Measurements from ENCODE around the gene G6PC3. TPM values are rescaled to one million over a fixed set of nuclear protein-coding genes. Genes with fewer than 3 reads are reported as not detected.
"Not testable (repeated sequence)": the region's sequence is repeated elsewhere in the genome, so short reads cannot be mapped to it uniquely, and the experiment has no call there.

Gene G6PC3
- total RNA-seq, 1 donor from 2014 or later, result 11.4 TPM

DNA sequence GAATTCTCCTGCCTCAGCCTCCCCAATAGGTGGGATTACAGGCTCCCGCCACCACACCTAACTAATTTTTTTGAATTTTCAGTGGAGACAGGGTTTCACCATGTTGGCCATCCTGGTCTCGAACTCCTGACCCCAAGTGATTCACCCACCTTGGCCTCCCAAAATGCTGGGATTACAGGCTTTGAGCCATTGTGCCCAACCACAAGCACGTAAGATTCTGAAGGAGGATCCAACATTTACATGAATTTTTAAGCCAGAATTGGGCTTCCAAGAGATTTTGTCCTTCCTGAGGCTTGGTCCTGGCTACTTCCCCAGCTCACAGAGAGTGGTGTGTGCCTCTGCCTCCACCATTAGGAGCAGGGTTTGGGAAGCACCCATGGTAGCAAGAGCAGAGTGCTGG is 11.1 kb downstream of the G6PC3 start:
- DNase-seq (ENCODE audit: low spot score in 2 of 2) (no peak), FAIRE-seq (no peak)

DNA sequence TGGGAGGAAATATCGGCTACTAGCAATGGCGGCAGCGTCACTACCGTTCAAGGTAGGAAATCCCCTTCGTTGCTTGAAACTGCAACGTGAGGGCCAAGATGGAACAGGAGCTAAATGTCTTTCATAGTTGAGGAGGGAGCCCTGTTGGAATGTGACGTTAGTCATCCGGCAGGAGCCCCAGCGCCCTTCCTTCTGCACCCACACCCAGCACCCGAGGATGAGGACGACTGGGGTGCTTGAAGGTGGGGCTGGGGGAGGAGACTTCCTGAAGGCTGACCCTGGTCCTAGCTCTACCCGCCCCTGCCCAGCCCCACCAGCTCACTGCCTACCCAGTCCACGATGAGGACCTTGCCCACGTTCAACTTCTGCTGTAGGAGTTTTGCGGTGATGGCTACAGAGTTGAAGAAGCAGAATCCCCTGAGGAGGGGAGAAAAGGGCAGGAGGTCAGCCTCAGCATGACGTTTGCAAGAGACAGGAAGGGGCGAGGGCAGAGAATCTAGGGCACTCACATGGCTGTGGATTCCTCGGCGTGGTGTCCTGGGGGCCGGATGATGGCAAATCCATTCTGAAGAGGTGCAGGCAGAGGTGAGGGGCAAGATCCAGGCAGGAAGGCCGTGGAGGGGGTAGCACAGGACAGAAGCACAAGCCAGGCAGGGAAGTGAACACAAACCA is 11.9 kb downstream of the G6PC3 start:
- DNase-seq (ENCODE audit: low spot score in 2 of 2), result no peak
- FAIRE-seq, result no peak

DNA sequence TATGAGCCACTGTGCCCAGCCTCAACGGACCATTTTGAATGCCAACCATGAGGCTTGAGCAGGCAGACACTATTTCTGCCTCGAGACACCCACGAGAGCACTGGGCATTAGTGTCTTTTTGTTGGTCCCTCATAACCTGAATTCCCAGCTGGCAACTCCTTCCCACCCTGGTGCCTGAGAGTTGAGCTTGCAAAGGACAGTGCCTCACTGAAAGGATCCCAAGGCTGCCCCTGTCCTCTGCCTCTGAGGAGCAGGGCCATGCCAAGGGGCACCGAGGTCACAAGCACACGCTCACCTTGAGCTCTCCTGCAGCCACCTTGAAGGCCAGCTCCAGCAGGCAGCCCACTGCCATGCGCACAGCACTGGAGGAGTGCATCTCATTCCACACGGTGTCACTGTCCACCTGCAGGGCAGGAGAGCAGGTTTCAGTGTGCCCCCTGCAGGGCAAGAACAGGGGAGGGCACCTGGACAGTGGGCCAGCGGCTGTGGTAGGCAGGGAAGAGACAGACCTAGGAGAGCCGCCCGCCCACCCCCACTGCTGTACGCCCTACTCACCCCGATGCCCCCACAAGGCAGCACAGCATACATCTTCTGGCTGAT is 12.8 kb downstream of the G6PC3 start:
- DNase-seq (ENCODE audit: low spot score in 2 of 2) (no peak), FAIRE-seq (no peak)

DNA sequence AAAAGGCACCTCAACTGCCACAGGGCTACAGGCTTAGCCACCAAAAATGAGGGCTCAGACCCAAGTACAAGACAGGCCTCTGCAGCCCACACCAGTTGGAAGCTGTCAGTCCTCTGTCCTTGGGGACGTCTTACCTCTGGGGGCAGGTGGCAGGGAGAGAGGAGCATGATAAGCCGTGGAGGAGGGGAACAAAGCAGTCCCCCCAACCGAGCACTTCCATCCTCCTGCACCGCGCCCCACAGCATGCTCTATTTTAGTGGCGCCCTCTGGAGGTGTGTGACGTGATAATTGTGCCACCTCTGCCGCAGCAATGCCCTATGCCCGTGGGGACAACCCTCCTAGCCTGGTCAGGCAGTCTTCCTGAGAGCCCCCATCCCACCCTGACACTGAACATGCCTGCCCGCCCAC is 13.6 kb downstream of the G6PC3 start:
- DNase-seq (ENCODE audit: low spot score in 2 of 2), result no peak
- no peak for FAIRE-seq

DNA sequence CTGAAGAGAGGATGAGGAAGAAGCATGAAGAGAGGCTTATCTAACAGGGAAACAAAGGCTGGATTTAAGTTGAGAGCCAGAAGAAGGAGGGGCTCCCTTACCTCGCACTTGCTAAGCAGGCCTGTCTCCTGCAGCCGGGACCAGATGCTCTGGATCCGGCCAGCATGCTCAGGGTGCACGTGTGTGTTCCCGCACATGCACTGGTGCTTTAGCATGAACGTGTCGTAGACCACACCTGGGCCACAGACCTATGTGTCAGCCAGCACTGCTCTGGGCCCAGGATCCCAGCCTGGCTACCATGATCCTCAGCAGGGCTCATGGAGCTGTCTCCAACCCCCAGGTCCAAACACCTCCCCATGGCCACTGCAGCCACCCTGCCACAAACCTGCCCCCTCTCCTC is 14.4 kb downstream of the G6PC3 start:
- DNase-seq (ENCODE audit: low spot score in 2 of 2) (no peak), FAIRE-seq (no peak)

DNA sequence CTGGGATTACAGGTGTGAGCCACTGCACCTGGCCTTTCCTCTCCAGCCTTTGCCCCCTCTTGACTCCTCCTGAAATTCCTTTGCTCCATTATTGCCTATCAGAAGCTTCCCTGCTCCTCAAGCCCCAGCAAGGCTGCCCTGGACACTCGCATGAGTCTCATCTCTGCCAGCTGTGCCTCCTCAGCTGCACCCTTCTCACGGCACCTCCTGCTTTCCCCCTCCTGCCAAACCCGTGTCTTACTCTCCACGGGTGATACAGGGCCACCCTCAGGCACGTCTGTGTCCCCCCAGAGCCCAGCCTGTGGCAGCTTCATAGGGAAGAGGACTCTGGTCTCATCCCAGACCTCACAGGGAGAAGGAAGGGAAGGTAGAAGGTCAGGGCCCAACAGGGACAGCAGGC is 15.4 kb downstream of the G6PC3 start:
- no peak for FAIRE-seq
- no peak for DNase-seq (ENCODE audit: low spot score in 2 of 2)

DNA sequence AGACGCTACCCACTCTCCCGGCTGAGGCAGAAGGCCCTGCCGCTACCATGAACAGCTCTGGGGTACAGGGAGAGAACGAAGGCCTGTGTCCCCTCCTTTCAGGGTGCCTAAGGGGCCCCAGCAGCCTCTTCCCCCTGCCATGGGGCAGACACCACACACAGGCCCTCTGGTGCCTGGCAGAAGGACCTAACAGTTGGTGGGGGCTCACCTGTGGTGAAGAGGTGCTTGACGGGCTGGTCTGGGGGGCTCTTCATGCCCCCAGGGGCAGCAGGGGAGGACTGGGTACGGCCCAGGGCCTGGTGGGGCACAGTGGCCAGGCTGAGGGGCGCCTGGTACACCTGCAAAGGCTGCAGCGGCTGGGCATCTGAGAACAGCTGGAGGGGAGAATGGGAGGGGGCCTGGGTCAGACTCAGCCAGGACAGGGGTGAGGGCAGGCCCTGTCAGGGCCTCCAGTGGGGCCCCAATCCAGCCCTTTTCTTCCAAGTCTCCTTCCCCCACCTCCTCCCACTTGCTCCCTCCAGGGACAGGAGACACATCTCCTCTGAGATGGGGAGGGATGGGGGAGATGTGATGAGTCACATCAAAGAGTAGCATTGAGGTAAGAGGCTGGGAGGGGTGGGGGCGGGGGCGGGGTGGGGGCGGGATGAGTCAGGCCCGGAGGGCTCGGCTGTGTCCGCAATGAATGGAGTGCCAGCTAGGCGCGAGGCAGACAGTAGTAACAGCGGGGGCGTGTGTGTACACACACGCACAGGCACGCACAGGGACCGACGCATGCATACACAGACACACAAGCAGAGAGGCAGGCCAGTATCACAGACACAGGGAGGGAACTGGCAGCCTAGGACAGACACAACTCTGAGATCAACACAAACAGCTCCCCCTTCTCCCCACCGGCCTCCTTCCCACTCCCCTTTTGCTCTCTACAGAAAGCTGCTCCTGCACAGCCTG is 16.1 kb downstream of the G6PC3 start:
- peak in 1 of 2 donors; percentile 82 for DNase-seq (ENCODE audit: low spot score in 2 of 2)
- no peak for FAIRE-seq

DNA sequence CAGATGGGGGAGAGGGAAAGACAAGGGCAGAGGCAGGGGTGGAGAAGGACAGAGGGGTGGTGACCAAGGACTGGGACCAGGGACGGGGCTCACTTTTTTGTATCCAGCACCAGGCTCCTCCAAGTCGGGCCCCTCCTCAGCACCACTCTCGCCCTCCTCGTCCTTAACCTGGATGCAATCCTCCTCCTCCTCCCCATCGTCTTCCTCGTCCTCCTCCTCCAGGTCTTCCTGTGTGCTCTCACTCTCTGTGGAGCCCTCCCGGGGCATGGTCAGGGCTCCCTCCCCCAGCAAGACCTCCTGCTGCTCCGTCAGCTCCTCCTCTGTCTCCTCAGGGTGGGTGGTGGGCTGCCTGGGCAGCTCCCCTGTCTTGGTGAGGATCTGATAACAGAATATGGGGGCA is 16.8 kb downstream of the G6PC3 start:
- no peak for FAIRE-seq
- no peak for DNase-seq (ENCODE audit: low spot score in 2 of 2)

DNA sequence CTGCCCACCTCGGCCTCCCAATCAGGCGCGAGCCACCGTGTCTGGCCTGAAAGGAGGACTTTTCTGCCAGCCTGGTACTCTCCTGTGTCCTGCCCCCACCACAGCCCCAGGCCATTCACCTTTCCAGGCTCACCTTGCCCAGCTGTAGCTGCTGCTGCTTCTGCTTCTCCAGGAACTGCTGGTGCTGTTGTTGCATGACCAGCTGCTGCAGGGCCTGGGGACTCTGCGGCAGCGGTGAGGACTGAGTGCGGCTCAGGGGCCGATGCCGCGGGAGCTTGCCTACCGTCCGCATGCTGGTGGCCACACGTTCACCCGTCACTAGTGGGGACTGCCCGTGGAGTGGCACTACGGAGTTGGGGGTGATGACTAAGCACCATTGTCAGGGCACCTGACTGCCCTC is 17.7 kb downstream of the G6PC3 start:
- no peak for FAIRE-seq
- no peak for DNase-seq (ENCODE audit: low spot score in 2 of 2)

DNA sequence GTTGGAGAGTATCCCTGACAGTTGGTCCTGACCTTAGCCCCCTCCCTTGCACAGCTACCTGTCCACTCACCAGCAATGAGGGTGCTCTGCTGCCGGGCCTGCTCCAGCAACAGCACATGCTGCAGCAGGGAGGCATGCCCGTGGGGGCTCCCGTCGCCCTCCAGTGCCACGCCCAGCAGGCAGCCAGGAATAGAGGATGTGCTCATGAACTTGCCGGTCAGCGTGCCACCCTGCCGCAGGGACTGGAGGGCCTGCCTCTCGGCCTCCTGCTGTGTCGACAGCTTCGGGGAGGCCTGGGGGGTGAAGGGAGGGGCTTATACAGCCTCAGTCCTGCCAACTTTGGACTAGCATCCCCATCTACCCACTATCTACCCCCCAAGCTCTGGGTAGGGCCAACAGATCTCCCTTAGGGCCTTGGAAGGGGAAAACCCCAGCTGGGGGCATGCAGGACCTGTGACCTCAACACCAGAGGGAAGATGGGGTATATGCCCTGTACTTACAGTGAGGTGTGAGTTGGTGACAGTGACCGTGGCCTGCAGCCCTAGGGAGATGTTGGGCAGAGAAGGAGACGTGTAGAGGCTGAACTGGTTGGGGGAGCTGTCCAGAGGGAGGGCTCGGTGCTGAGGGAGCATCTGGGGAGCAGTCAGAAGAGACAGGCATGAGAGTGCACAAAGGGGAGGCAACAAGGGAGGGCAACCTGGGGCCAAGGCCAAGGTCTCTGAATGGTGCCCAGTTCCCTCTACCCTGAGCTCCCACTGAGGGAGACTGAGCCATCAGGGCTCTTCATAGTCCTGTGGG is 20.9 kb downstream of the G6PC3 start:
- DNase-seq (ENCODE audit: low spot score in 2 of 2) (no peak), FAIRE-seq (no peak)

DNA sequence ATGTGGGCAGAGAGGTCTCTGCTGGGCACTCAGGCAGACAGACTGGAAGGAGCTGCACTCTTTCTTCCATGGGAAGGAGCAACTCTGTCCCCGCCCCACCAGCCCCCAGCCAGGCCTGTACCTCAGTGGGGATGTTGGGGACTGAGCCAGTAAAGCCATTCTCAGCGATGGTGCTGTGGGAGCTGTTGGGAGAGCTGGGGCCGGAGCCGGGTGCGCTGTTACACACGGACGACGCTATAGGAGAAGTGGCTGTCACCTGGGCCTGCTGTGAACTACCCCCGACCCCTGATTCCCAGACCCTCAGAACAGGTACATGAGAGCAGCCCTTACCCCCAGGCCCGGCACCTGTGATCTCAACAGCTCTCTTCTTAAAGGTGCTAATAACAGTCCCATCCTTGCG is 21.5 kb downstream of the G6PC3 start:
- FAIRE-seq (no peak), DNase-seq (ENCODE audit: low spot score in 2 of 2) (no peak)

DNA sequence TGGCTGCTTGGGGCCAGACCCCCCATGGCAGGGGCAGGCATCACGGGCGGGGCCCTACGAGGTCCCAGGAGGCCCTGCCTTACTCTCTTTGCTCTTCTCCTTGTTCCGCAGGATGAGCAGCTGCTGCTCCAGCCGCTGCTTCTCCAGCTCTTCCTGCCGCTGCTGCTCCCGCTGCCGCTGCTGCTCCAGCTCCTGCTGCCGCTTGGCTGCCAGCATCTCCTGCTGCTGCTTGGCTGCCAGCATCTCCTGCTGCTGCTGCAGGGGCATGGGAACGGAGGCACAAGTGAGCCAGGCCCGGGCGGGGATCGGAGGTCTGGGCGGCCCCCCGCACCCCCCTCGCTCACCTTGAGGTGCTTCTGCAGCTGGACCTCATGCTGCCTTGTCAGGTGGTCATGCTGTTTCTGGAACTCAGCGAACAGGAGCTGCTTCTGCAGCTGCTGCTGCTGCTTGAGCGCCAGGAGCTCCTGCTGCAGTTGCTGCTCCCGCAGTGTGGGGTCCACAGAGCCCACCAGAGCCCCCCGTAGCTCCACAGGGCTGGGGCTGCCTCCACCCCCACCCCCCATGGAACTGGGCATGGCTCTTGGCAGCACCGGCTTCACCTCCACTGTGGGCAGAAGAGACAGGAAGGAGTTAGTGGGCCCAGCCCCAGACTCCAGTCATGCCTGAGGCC is 22.8 kb downstream of the G6PC3 start:
- FAIRE-seq (no peak), DNase-seq (ENCODE audit: low spot score in 2 of 2) (no peak)

DNA sequence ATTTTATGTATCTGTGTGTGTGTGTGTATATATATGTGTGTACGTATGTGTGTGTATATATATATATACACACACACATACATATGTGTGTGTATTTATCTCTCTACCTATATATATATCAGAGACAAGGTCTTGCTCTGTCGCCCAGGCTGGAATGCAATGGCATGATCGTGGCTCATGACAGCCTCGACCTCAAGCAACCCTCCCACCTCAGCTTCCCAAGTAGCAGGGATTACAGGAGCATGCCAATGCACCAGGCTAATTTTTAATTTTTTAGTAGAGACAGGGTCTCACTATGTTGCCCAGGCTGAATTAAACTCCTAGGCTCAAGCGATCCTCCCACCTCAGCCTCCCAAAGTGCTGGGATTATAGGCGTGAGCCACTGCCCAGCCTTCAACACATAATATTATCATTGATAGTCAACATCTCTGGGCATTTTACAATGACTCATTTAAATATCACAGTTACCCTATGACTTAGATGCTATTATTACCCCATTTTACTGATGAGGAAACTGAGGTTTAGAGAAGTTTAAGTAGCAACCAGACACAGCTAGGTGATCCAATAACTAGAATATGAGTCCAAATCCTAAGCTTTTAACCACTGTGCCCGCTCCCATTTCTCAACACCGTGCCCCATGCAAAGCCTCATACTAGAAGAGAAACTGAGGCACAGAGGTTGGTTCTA is 24.3 kb downstream of the G6PC3 start:
- DNase-seq (ENCODE audit: low spot score in 2 of 2), result no peak
- no peak for FAIRE-seq

DNA sequence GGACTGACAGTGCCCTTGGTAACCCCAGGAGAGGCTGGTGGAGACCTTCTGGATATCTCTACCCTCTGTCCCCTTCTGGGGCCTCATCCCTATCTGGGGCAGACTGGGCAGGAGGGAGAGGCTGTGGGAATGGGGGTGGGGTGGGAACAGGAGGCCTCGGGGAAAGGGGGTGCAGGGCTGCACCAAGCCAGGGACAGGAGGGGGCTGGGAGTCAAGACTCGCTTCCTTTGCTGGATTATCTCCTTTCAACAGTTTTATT is 24.8 kb downstream of the G6PC3 start:
- FAIRE-seq, result no peak
- no peak for DNase-seq (ENCODE audit: low spot score in 2 of 2)

DNA sequence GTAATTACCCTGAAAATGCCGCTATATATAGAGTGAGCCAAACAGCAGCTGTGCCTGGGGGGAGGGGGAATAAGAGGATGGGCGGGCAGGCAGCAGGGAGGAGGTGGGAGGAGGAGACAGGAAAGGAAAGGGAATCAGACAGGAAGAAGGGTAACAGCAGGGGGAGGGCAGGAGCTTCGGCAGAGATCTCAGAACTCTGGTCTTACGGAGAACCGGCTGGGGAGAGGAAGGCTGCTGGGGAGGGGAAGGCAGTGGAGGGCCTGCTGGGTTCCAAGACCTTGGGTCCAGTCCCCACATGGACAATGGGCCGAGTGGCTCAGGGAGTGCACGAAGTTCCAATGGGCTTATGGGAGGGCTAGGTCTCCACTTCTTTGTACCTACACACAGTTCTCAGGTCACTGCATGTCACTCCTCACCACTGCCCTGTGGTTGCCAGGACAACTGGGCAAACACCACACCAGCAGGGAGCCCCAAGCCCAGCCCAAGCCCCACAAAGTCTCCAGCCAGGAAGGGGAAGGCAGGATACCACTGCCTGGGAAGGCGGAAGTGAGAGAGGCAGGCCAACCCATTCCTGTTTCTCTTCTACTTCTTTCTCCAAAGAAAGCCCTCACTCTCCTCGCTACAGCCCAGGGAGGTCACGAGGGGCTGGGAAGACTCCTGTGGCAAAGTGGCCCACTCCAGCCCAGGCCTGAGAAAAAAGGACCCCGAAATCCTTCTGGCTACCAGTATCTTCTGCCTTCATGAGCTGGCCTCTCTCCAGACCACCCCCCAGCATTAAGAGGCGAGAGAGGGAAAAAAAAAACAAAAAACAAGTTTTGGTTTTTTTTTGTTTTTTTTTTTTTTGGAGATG is 25.3 kb downstream of the G6PC3 start:
- DNase-seq (ENCODE audit: low spot score in 2 of 2), result peak; percentile 38 to 65
- no peak for FAIRE-seq

DNA sequence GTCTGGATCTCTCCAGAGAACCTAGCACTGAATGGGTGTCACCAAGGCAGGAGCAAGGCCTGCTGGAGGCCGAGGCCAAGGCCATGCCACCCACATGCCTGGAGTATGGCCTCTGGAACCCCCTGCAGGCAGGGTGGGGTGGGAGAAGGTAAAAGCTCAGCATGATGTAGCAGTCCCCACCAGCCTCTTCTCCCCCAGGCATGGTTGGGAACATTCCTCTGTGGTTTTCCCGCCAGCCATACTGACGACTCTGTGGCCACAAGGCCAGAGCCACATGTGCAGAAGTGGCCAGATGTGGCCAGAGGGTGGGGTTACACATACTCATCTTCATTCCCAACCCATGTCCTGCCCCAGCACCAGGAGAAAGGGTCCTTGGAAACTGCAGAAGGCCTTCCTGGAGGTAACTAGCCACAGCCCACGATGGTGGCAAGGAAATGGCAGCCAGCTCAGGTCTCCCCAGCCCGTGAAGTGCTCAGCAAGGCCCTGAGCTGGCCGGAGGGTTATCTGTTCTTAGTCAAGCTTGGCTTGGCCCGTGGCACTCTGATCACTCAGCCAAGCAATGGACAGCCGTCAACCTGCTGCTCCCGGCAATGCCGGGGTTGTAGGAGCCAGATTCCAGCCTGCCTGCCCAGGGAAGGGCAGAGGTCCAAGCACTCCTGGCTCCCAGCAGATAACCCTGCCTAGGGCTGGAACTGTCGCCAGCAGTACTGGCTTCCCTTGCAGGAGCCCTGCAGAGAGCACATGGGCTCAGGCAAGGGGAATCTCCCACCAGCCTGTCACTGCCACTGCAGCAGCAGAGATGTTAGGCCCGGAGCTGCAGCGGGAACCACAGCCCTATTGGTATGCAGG is 26.8 kb downstream of the G6PC3 start:
- no peak for DNase-seq (ENCODE audit: low spot score in 2 of 2)
- no peak for FAIRE-seq

DNA sequence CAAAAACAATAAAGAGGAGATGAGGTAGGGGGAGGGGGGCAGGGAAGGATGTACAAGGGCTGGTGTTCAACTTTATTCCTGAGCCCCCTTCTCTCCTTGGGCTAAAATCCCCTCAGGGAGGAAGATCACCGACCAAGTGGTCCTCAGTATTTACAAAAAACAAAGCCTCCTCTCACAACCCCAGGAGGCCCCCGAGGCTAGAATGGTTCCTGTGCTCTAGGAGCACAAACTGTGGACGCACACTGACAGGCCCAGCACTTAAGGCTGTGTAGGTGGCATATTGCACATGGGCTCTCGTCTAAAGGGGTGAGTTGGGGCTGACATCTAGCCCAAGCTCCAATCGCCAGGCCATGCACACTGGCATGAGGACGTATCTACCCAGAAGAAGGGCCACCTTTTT is 31.3 kb downstream of the G6PC3 start:
- FAIRE-seq; DNase-seq (ENCODE audit: low spot score in 2 of 2): not testable (repeated sequence)

Data from frontal cortex (tissue), 4 donors.